Neural cell (in vitro differentiated cells): ENCODE data around the gene KLHL14. TPM values are rescaled to one million over a fixed set of nuclear protein-coding genes. Genes with fewer than 3 reads are reported as not detected.

Experiments used
- H2AFZ ChIP-seq: fragments of 200-600, 300-800 bp; sonication (generic), shearing (Covaris generic); 2 replicates; pipeline ENCODE4 v1.6.0; 2014; ENCODE audit warnings: low read depth, mild to moderate bottlenecking, antibody characterized with exemption, low read length, moderate library complexity
- H3F3A ChIP-seq: fragments of 200-600 bp; shearing (Covaris generic); 2 replicates; pipeline ENCODE4 v1.6.1; 2016; ENCODE audit warnings: mild to moderate bottlenecking, moderate library complexity, mixed read lengths, antibody characterized with exemption, low read length; ENCODE audit not compliant: insufficient read depth, poor library complexity, severe bottlenecking
- H3K27ac ChIP-seq: fragments of 200-600, 300-800 bp; sonication (generic), shearing (Covaris generic); 2 replicates; pipeline ENCODE4 v1.5.1; 2014; ENCODE audit warnings: mild to moderate bottlenecking, low read length, moderate library complexity
- H3K27me3 ChIP-seq: fragments of 300-800, 200-600 bp; sonication (generic), shearing (Covaris generic); 2 replicates; pipeline ENCODE4 v1.6.0; 2014; ENCODE audit warnings: mild to moderate bottlenecking, low read depth, low read length, moderate library complexity; ENCODE audit not compliant: insufficient read depth
- H3K36me3 ChIP-seq: fragments of 300-800, 200-600 bp; sonication (generic), shearing (Covaris generic); 2 replicates; pipeline ENCODE4 v1.5.1; 2014; ENCODE audit warnings: mild to moderate bottlenecking, antibody characterized with exemption, low read length, moderate library complexity; ENCODE audit not compliant: insufficient read depth
- H3K4me2 ChIP-seq: fragments of 300-800, 200-600 bp; sonication (generic), shearing (Covaris generic); 2 replicates; pipeline ENCODE4 v1.6.0; 2014; ENCODE audit warnings: mild to moderate bottlenecking, low read length
- H3K4me3 ChIP-seq: fragments of 300-800, 200-600 bp; sonication (generic), shearing (Covaris generic); 2 replicates; pipeline ENCODE4 v1.5.1; 2014; ENCODE audit warnings: mild to moderate bottlenecking, low read length, moderate library complexity
- H3K79me2 ChIP-seq: fragments of 200-600 bp; shearing (Covaris generic); replicated peaks from 2 replicates; pipeline ENCODE4 v1.6.0; 2014; ENCODE audit warnings: mild to moderate bottlenecking, low read length, moderate library complexity; ENCODE audit not compliant: insufficient read depth
- H3K9ac ChIP-seq: fragments of 300-800, 200-600 bp; sonication (generic), shearing (Covaris generic); 2 replicates; pipeline ENCODE4 v1.6.1; 2016; ENCODE audit warnings: mild to moderate bottlenecking, low read length, mixed read lengths
- H3K9me2 ChIP-seq: fragments of 200-600 bp; shearing (Covaris generic); 2 replicates; pipeline ENCODE4 v1.6.1; 2016; ENCODE audit warnings: mild to moderate bottlenecking, low read length, mixed read lengths; ENCODE audit not compliant: insufficient read depth
- H3K9me3 ChIP-seq: fragments of 200-600, 300-800 bp; sonication (generic), shearing (Covaris generic); 2 replicates; pipeline ENCODE4 v1.6.1; 2016; ENCODE audit warnings: mild to moderate bottlenecking, mixed run types, low read length, moderate library complexity, mixed read lengths
- H4K20me1 ChIP-seq: fragments of 200-600 bp; shearing (Covaris generic); 2 replicates; pipeline ENCODE4 v1.6.1; 2016; ENCODE audit warnings: mild to moderate bottlenecking, mixed run types; ENCODE audit not compliant: insufficient read depth
- EP300 ChIP-seq: fragments of 450-650 bp; conservative IDR thresholded peaks from 2 replicates; pipeline ENCODE4 v1.6.1; 2014; ENCODE audit warnings: antibody characterized with exemption, mild to moderate bottlenecking, moderate library complexity; ENCODE audit not compliant: poor library complexity, severe bottlenecking
- EZH2 ChIP-seq: fragments of 200-600, 300-800 bp; shearing (Covaris generic), sonication (generic); IDR thresholded peaks from 2 replicates; pipeline ENCODE4 v1.6.1; 2014; ENCODE audit warnings: antibody characterized with exemption, low read length, borderline replicate concordance, mild to moderate bottlenecking; ENCODE audit not compliant: insufficient read depth, poor library complexity, severe bottlenecking
- MXI1 ChIP-seq: fragments of 450-650 bp; conservative IDR thresholded peaks from 2 replicates; pipeline ENCODE4 v1.6.1; 2014; ENCODE audit warnings: antibody characterized with exemption, mild to moderate bottlenecking; ENCODE audit not compliant: poor library complexity, severe bottlenecking
- POLR2AphosphoS5 ChIP-seq: IDR thresholded peaks from 2 replicates; pipeline ENCODE4 v1.6.1; 2012
- RAD21 ChIP-seq: fragments of 450-650 bp; conservative IDR thresholded peaks from 2 replicates; pipeline ENCODE4 v1.6.1; 2014; ENCODE audit warnings: antibody characterized with exemption, mild to moderate bottlenecking, moderate library complexity
- SMC3 ChIP-seq: fragments of 450-650 bp; conservative IDR thresholded peaks from 2 replicates; pipeline ENCODE4 v1.6.1; 2014; ENCODE audit warnings: antibody characterized with exemption, mild to moderate bottlenecking, moderate library complexity; ENCODE audit not compliant: poor library complexity
- TAF1 ChIP-seq: IDR thresholded peaks from 2 replicates; pipeline ENCODE4 v1.6.1; 2012; ENCODE audit warnings: low read depth
- polyA plus RNA-seq: library from polyadenylated mRNA; depleted of rRNA; stranded (reverse); fragments of >200 nt; gene quantifications from 2 replicates; pipeline ENCODE4 v1.2.3, GENCODE V29; 2014
- TF ChIP-seq, protein P1 (sequence below): IDR thresholded peaks from 2 replicates; pipeline ENCODE4 v1.6.1; 2012; ENCODE audit warnings: borderline replicate concordance
- TF ChIP-seq, protein P2 (sequence below): fragments of 450-650 bp; IDR thresholded peaks from 2 replicates; pipeline ENCODE4 v1.5.1; 2014; ENCODE audit warnings: antibody characterized with exemption, mild to moderate bottlenecking, moderate library complexity; ENCODE audit not compliant: poor library complexity, severe bottlenecking

KLHL14 gene
- polyA plus RNA-seq, 1 donor from 2014 or later = 0.33 TPM

DNA sequence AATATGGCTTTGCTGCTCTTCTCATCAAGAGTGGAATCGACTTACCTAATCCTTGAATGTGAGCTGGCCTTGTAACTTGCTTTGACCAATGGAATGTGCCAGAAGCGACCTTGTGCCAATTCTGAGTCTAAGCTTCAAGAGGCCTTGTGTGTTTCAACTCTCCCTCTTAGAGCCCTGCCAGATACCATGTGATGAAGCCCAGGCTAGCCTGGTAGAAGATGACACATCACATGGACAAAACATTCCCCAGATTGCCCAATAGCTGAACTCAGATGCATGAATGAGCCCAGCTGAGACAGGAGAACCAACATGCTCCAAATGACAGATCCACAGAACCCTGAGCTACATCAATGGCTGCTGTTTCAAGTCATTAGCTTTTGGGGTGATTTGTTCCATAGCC lies 4.2 kb upstream of the KLHL14 start:
- Histone ChIP-seq H3K4me3 (no peak overlapping the region), H3K9me2 (no peaks in the 10 kb centered on the region), H3K79me2 (no peaks in the 10 kb centered on the region), H4K20me1 (no peaks in the 10 kb centered on the region), H3K9me3 (no peaks in the 10 kb centered on the region), H3F3A (no peaks in the 10 kb centered on the region), H3K9ac (no peak overlapping the region), H3K36me3 (no peaks in the 10 kb centered on the region), H3K4me2 (no peak overlapping the region), H3K27ac (no peak overlapping the region), H3K27me3 (peaks cover 19% of the 10 kb centered on the region), H2AFZ (no peak overlapping the region)
- TF ChIP-seq TAF1 = no peak
- TF ChIP-seq EP300 = no peak
- TF ChIP-seq MXI1 = no peak
- no peak for TF ChIP-seq SMC3
- TF ChIP-seq, protein P1, sequence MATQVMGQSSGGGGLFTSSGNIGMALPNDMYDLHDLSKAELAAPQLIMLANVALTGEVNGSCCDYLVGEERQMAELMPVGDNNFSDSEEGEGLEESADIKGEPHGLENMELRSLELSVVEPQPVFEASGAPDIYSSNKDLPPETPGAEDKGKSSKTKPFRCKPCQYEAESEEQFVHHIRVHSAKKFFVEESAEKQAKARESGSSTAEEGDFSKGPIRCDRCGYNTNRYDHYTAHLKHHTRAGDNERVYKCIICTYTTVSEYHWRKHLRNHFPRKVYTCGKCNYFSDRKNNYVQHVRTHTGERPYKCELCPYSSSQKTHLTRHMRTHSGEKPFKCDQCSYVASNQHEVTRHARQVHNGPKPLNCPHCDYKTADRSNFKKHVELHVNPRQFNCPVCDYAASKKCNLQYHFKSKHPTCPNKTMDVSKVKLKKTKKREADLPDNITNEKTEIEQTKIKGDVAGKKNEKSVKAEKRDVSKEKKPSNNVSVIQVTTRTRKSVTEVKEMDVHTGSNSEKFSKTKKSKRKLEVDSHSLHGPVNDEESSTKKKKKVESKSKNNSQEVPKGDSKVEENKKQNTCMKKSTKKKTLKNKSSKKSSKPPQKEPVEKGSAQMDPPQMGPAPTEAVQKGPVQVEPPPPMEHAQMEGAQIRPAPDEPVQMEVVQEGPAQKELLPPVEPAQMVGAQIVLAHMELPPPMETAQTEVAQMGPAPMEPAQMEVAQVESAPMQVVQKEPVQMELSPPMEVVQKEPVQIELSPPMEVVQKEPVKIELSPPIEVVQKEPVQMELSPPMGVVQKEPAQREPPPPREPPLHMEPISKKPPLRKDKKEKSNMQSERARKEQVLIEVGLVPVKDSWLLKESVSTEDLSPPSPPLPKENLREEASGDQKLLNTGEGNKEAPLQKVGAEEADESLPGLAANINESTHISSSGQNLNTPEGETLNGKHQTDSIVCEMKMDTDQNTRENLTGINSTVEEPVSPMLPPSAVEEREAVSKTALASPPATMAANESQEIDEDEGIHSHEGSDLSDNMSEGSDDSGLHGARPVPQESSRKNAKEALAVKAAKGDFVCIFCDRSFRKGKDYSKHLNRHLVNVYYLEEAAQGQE = no peak
- TF ChIP-seq, protein P2, sequence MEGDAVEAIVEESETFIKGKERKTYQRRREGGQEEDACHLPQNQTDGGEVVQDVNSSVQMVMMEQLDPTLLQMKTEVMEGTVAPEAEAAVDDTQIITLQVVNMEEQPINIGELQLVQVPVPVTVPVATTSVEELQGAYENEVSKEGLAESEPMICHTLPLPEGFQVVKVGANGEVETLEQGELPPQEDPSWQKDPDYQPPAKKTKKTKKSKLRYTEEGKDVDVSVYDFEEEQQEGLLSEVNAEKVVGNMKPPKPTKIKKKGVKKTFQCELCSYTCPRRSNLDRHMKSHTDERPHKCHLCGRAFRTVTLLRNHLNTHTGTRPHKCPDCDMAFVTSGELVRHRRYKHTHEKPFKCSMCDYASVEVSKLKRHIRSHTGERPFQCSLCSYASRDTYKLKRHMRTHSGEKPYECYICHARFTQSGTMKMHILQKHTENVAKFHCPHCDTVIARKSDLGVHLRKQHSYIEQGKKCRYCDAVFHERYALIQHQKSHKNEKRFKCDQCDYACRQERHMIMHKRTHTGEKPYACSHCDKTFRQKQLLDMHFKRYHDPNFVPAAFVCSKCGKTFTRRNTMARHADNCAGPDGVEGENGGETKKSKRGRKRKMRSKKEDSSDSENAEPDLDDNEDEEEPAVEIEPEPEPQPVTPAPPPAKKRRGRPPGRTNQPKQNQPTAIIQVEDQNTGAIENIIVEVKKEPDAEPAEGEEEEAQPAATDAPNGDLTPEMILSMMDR = no peak
- TF ChIP-seq EZH2 = no peak
- no peak for TF ChIP-seq RAD21
- TF ChIP-seq POLR2AphosphoS5 = no peak

DNA sequence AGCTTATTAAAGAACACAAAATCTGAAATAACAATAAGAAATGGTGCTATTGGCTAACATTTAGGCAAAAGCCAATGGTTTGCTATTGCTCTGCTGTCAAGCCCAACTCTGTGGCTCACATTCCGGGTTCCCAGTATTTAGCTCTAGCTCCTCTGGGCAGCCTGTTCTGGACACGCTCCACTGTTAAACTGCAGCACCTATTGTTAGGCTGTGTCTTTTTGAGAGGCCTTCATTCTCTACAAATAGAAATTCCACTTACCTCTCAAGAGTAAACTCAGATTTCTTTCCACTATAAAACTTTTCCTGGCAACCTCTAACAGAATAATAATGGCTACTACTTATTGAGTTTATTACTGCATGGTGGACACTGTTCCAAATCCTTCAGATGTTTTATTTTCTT lies 3.7 kb upstream of the KLHL14 start:
- Histone ChIP-seq H4K20me1 (no peaks in the 10 kb centered on the region), H3K4me2 (no peak overlapping the region), H3K9ac (no peak overlapping the region), H3K4me3 (no peak overlapping the region), H3K36me3 (no peaks in the 10 kb centered on the region), H3K27me3 (peaks cover 24% of the 10 kb centered on the region), H3F3A (no peaks in the 10 kb centered on the region), H3K79me2 (no peaks in the 10 kb centered on the region), H3K9me2 (no peaks in the 10 kb centered on the region), H2AFZ (no peak overlapping the region), H3K9me3 (no peaks in the 10 kb centered on the region), H3K27ac (no peak overlapping the region)
- TF ChIP-seq, protein P2 = no peak
- TF ChIP-seq TAF1 = no peak
- no peak for TF ChIP-seq SMC3
- TF ChIP-seq POLR2AphosphoS5 = no peak
- no peak for TF ChIP-seq MXI1
- TF ChIP-seq, protein P1 = no peak
- no peak for TF ChIP-seq EZH2
- no peak for TF ChIP-seq RAD21
- TF ChIP-seq EP300 = no peak
